H9 (cell line): Measurements from ENCODE around the gene ERP44. TPM values are rescaled to one million over a fixed set of nuclear protein-coding genes. Genes with fewer than 3 reads are reported as not detected.

Source experiments
- DNase-seq: peaks from one replicate; pipeline ENCODE4 v3.0.0-alpha.2; 2017
- H2AFZ ChIP-seq: one replicate; pipeline ENCODE4 v1.6.1; 2013; ENCODE audit warnings: mild to moderate bottlenecking, low read length, control low read depth, moderate library complexity
- H2AK5ac ChIP-seq: 2 replicates; pipeline ENCODE4 v1.6.1; 2013; ENCODE audit warnings: low read length, control low read depth, mixed read lengths; ENCODE audit not compliant: insufficient read length
- H2BK120ac ChIP-seq: one replicate; pipeline ENCODE4 v1.6.1; 2013; ENCODE audit warnings: low read depth, mild to moderate bottlenecking, low read length, control low read depth, inconsistent platforms; ENCODE audit not compliant: poor library complexity, severe bottlenecking
- H2BK12ac ChIP-seq: 2 replicates; pipeline ENCODE4 v1.6.1; 2013; ENCODE audit warnings: low read length, control low read depth, mixed read lengths, low read depth; ENCODE audit not compliant: insufficient read length
- H2BK15ac ChIP-seq: 2 replicates; pipeline ENCODE4 v1.6.1; 2013; ENCODE audit warnings: low read depth, low read length, control low read depth
- H2BK20ac ChIP-seq: one replicate; pipeline ENCODE4 v1.6.1; 2013; ENCODE audit warnings: low read depth, mild to moderate bottlenecking, low read length, control low read depth, inconsistent platforms; ENCODE audit not compliant: poor library complexity, severe bottlenecking
- H2BK5ac ChIP-seq: 2 replicates; pipeline ENCODE4 v1.6.1; 2013; ENCODE audit warnings: low read length, control low read depth, mixed read lengths; ENCODE audit not compliant: insufficient read length
- H3K14ac ChIP-seq: 2 replicates; pipeline ENCODE4 v1.6.1; 2013; ENCODE audit warnings: low read length, control low read depth; ENCODE audit not compliant: insufficient read depth
- H3K18ac ChIP-seq: 2 replicates; pipeline ENCODE4 v1.6.1; 2013; ENCODE audit warnings: low read depth, mild to moderate bottlenecking, mixed read lengths, low read length, control low read depth; ENCODE audit not compliant: insufficient read length
- H3K23ac ChIP-seq: 2 replicates; pipeline ENCODE4 v1.6.1; 2013; ENCODE audit warnings: low read length, control low read depth, mixed read lengths, low read depth; ENCODE audit not compliant: insufficient read length
- H3K23me2 ChIP-seq: 2 replicates; pipeline ENCODE4 v1.6.1; 2013; ENCODE audit warnings: low read depth, mild to moderate bottlenecking, mixed read lengths, low read length, control low read depth; ENCODE audit not compliant: insufficient read length, poor library complexity, severe bottlenecking
- H3K27ac ChIP-seq: 2 replicates; pipeline ENCODE4 v1.5.1; 2013; ENCODE audit warnings: low read length, control low read depth, mixed read lengths, low read depth; ENCODE audit not compliant: insufficient read length
- H3K27me3 ChIP-seq: 2 replicates; pipeline ENCODE4 v1.6.1; 2013; ENCODE audit warnings: low read length, control low read depth, inconsistent platforms; ENCODE audit not compliant: insufficient read depth
- H3K4ac ChIP-seq: 2 replicates; pipeline ENCODE4 v1.6.1; 2013; ENCODE audit warnings: low read depth, mild to moderate bottlenecking, control low read depth, inconsistent platforms, low read length, moderate library complexity
- H3K4me1 ChIP-seq: 2 replicates; pipeline ENCODE4 v1.6.1; 2013; ENCODE audit warnings: low read length, control low read depth, inconsistent platforms; ENCODE audit not compliant: insufficient read depth
- H3K4me2 ChIP-seq: 2 replicates; pipeline ENCODE4 v1.6.1; 2013; ENCODE audit warnings: low read length, control low read depth, mixed read lengths; ENCODE audit not compliant: insufficient read length, insufficient read depth
- H3K56ac ChIP-seq: 2 replicates; pipeline ENCODE4 v1.6.1; 2013; ENCODE audit warnings: low read depth, mild to moderate bottlenecking, mixed read lengths, low read length, control low read depth; ENCODE audit not compliant: insufficient read length
- H3K79me1 ChIP-seq: 2 replicates; pipeline ENCODE4 v1.6.1; 2013; ENCODE audit warnings: low read depth, mild to moderate bottlenecking, moderate library complexity, low read length, control low read depth, inconsistent platforms; ENCODE audit not compliant: insufficient read depth, poor library complexity, severe bottlenecking
- H3K79me2 ChIP-seq: 2 replicates; pipeline ENCODE4 v1.6.1; 2013; ENCODE audit warnings: low read length, control low read depth, inconsistent platforms; ENCODE audit not compliant: insufficient read depth
- H3K9ac ChIP-seq: 2 replicates; pipeline ENCODE4 v1.6.1; 2013; ENCODE audit warnings: low read length, control low read depth, mixed read lengths; ENCODE audit not compliant: insufficient read length; ENCODE audit errors: extremely low read depth
- H3K9me3 ChIP-seq: one replicate; pipeline ENCODE4 v1.6.1; 2013; ENCODE audit warnings: low read depth, low read length, inconsistent platforms; ENCODE audit not compliant: control insufficient read depth
- H3T11ph ChIP-seq: one replicate; pipeline ENCODE4 v1.6.1; 2013; ENCODE audit warnings: mild to moderate bottlenecking, low read length, control low read depth, inconsistent platforms
- H4K20me1 ChIP-seq: one replicate; pipeline ENCODE4 v1.6.1; 2013; ENCODE audit not compliant: control insufficient read depth, insufficient read length, insufficient read depth
- H4K5ac ChIP-seq: 2 replicates; pipeline ENCODE4 v1.6.1; 2013; ENCODE audit warnings: low read depth, mild to moderate bottlenecking, mixed read lengths, low read length, control low read depth; ENCODE audit not compliant: insufficient read length
- H4K8ac ChIP-seq: replicated peaks from 2 replicates; pipeline ENCODE4 v1.6.1; 2013; ENCODE audit warnings: low read length, control low read depth, mixed read lengths, low read depth; ENCODE audit not compliant: insufficient read length
- H4K91ac ChIP-seq: 2 replicates; pipeline ENCODE4 v1.6.1; 2013; ENCODE audit warnings: low read depth, mild to moderate bottlenecking, moderate library complexity, mixed read lengths, low read length, control low read depth; ENCODE audit not compliant: insufficient read length
- H3K27ac Mint-ChIP-seq, 3 experiments: 2 replicates in 2 of 3; 3 replicates in 1 of 3; pipeline ENCODE4 v1.8.0; 2020 to 2021; ENCODE audit warnings: mixed read lengths in 3 of 3, mild to moderate bottlenecking in 1 of 3, moderate library complexity in 1 of 3
- H3K27me3 Mint-ChIP-seq: 2 replicates; pipeline ENCODE4 v1.8.0; 2021; ENCODE audit warnings: low read depth, mild to moderate bottlenecking, moderate library complexity, mixed read lengths
- H3K36me3 Mint-ChIP-seq, 3 experiments: 2 replicates in 2 of 3; 3 replicates in 1 of 3; pipeline ENCODE4 v1.8.0; 2020 to 2021; ENCODE audit warnings: low read depth in 3 of 3, mixed read lengths in 3 of 3; ENCODE audit not compliant: insufficient read depth in 1 of 3
- H3K4me1 Mint-ChIP-seq, 2 experiments: 2 replicates each; pipeline ENCODE4 v1.8.0; 2020; ENCODE audit warnings: mixed read lengths in 2 of 2
- H3K4me3 Mint-ChIP-seq, 2 experiments: 2 replicates in 1 of 2; 3 replicates in 1 of 2; pipeline ENCODE4 v1.8.0; 2020 to 2021; ENCODE audit warnings: mild to moderate bottlenecking in 2 of 2, mixed read lengths in 2 of 2, moderate library complexity in 1 of 2
- H3K9me3 Mint-ChIP-seq, 2 experiments: 2 replicates in 1 of 2; 3 replicates in 1 of 2; pipeline ENCODE4 v1.8.0; 2020; ENCODE audit warnings: mild to moderate bottlenecking in 2 of 2, mixed read lengths in 2 of 2, moderate library complexity in 1 of 2
- WGBS: extraction: QIAGEN DNeasy Blood & Tissue Kit; methylation state at CpG from one replicate; pipeline ENCODE4 v1.1.7; 2013; ENCODE audit warnings: missing lambda C conversion rate, low lambda C conversion rate, mixed read lengths; ENCODE audit not compliant: insufficient read length; ENCODE audit errors: extremely low coverage; 5-methylcytosine and 5-hydroxymethylcytosine counted together
- total RNA-seq: library from RNA; stranded (reverse); gene quantifications from 2 replicates; pipeline ENCODE4 v1.2.1, GENCODE V29; 2021
- TF ChIP-seq, protein P1 (sequence below): fragments of 200-600 bp; sonication (generic); conservative IDR thresholded peaks from 3 replicates; pipeline ENCODE4 v1.8.0; 2021; ENCODE audit warnings: antibody characterized with exemption, mild to moderate bottlenecking

Gene ERP44
- total RNA-seq, 1 experiment from 2014 or later, result 15.4 TPM

DNA sequence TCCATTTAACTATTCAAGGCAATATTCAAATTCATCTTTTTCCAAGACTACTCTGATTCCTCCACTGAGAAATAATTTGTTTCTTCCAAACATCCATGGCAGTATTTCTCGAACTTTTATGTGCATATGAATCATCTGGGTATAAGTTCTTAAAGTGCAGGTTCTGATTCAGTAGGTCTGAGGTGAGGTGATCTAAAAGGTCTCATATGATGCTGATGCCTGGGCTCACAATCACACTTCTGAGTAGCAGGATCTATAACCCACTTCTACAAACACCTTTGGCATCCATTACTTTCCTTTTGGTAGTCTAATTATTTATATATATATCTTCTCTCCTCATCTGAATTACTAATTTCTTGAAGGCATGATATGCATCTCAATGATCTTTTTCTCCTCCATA lies 7.2 kb downstream of the ERP44 start:
- Histone ChIP-seq H2BK12ac (no peak overlapping the region), H4K20me1 (no peaks in the 10 kb centered on the region)

More for the DNA sequence above, 7.2 kb downstream of the ERP44 start:
- Histone ChIP-seq H3K4me1 (no peaks in the 10 kb centered on the region; the same call in 1 of the 2 replicates), H2AK5ac (no peak overlapping the region), H3K56ac (no peak overlapping the region), H3K27ac (no peak overlapping the region), H2BK5ac (no peak overlapping the region), H3K9me3 (no peaks in the 10 kb centered on the region), H4K5ac (no peak overlapping the region), H3K9ac (no peak overlapping the region), H2BK20ac (no peak overlapping the region), H3K14ac (no peak overlapping the region), H4K8ac (no peak overlapping the region), H2BK120ac (no peak overlapping the region), H3K27me3 (no peaks in the 10 kb centered on the region), H3K79me1 (no peaks in the 10 kb centered on the region), H3T11ph (no peak overlapping the region), H3K4me2 (no peak overlapping the region), H3K79me2 (no peaks in the 10 kb centered on the region; the same call in 1 of the 2 replicates), H4K91ac (no peak overlapping the region), H3K23me2 (no peaks in the 10 kb centered on the region), H3K4ac (no peak overlapping the region), H3K18ac (no peak overlapping the region), H3K23ac (no peak overlapping the region), H2BK15ac (no peak overlapping the region), H2AFZ (no peak overlapping the region)
- H3K36me3 Mint-ChIP-seq, result no peaks in the 10 kb centered on the region
- H3K4me1 Mint-ChIP-seq, result peaks cover 3 to 8% of the 10 kb centered on the region in 2 experiments
- no peak overlapping the region for H3K4me3 Mint-ChIP-seq
- H3K27ac Mint-ChIP-seq, result no peak overlapping the region
- H3K9me3 Mint-ChIP-seq, result no peaks in the 10 kb centered on the region
- DNase-seq, result no peak
- TF ChIP-seq, protein P1, sequence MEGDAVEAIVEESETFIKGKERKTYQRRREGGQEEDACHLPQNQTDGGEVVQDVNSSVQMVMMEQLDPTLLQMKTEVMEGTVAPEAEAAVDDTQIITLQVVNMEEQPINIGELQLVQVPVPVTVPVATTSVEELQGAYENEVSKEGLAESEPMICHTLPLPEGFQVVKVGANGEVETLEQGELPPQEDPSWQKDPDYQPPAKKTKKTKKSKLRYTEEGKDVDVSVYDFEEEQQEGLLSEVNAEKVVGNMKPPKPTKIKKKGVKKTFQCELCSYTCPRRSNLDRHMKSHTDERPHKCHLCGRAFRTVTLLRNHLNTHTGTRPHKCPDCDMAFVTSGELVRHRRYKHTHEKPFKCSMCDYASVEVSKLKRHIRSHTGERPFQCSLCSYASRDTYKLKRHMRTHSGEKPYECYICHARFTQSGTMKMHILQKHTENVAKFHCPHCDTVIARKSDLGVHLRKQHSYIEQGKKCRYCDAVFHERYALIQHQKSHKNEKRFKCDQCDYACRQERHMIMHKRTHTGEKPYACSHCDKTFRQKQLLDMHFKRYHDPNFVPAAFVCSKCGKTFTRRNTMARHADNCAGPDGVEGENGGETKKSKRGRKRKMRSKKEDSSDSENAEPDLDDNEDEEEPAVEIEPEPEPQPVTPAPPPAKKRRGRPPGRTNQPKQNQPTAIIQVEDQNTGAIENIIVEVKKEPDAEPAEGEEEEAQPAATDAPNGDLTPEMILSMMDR, result no peak
- no peaks in the 10 kb centered on the region for H3K27me3 Mint-ChIP-seq
- WGBS, result no CpG with 5 or more reads among the region's 1 CpG
